LNCAP (cell line): Measurements from ENCODE around the gene ARL8B.

Experiments
- CTCF ChIP-seq: fragments of 450-650 bp; IDR thresholded peaks from 2 replicates; pipeline ENCODE4 v1.5.1; 2017; ENCODE audit warnings: mild to moderate bottlenecking

ARL8B gene

GRCh38 chr3:5181469-5182141, 59.5 kb downstream of the ARL8B start:
- no peak for TF ChIP-seq CTCF

- TF ChIP-seq CTCF: no peak
These were observed 62.4 kb downstream of the ARL8B start for GRCh38 chr3:5184499-5184898.

GRCh38 chr3:5185093-5185673, 63.1 kb downstream of the ARL8B start:
- TF ChIP-seq CTCF: no peak

- no peak for TF ChIP-seq CTCF
These were observed 64.2 kb downstream of the ARL8B start for GRCh38 chr3:5186089-5186857.

GRCh38 chr3:5186858-5187155, 64.7 kb downstream of the ARL8B start:
- no peak for TF ChIP-seq CTCF

GRCh38 chr3:5187156-5187919, 65.2 kb downstream of the ARL8B start, which contains the start of gene EDEM1:
EDEM1 (plus strand) TSS chr3:5187707; CDS start chr3:5187806, 99 bp downstream.
- no peak for TF ChIP-seq CTCF

- TF ChIP-seq CTCF: no peak
These were observed 65.9 kb downstream of the ARL8B start for GRCh38 chr3:5187920-5188418.
